GM18526 (cell line): Measurements from ENCODE around the gene MACF1.

Source experiments
- POLR2A ChIP-seq: IDR thresholded peaks from 3 replicates; pipeline ENCODE4 v1.6.1; 2011; ENCODE audit not compliant: insufficient read length; ENCODE audit errors: extremely low read depth

MACF1 gene

DNA sequence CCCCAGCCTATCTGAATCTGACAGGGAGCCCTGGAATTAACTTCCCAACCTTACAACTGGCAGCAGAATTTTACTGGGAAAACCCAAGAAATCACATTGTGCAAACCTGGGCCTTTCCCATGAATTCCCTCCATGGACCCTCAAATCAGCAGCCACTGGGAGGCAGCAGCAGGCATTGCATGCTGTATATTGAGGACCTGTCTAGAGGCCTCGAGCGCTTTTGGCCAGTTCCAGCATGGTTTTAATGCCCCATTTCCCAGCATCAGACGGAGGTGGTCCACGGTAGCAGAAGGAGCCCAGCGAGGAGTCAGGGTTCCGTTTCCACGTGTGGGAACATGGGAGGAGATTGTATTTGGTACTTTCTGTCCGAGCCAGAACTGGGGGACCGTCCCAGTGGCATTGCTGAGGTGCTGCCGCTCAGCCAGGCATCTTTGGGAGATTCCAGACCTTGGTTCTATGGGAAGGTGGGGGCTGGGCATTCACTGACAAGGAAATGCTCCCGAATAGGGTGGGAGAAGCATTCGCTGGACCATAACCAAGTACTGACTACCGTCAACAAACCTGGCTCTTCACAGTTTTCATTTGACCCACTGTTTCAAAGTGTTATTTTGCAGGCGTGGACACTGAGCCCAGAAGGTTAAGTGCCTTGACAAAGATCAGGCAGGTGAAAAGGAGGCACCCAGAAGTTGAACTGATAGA lies 302.9 kb downstream of the MACF1 start:
- no peak for TF ChIP-seq POLR2A

DNA sequence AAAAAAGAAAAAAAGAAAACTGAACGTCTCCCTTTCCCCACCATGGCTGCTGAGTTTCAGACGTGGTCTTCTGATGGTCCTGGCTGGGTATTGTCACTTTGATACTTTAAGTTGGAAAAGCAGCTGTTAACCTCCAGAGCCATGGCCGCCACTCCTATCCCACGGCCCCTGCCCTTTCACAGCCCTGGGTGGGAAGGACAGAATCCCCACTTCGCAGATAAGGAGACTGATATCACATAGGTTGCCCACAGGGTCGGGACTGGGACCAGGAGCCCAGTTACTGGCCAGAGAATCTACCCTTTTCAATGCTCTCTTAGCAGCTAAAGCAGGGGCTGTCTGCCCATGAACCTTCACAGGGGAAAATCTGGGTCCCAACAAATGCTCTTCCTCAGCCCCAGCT lies 303.8 kb downstream of the MACF1 start:
- TF ChIP-seq POLR2A = no peak

GRCh38 chr1:39508857-39509305 lies 304.4 kb downstream of the MACF1 start:
- TF ChIP-seq POLR2A = no peak

DNA sequence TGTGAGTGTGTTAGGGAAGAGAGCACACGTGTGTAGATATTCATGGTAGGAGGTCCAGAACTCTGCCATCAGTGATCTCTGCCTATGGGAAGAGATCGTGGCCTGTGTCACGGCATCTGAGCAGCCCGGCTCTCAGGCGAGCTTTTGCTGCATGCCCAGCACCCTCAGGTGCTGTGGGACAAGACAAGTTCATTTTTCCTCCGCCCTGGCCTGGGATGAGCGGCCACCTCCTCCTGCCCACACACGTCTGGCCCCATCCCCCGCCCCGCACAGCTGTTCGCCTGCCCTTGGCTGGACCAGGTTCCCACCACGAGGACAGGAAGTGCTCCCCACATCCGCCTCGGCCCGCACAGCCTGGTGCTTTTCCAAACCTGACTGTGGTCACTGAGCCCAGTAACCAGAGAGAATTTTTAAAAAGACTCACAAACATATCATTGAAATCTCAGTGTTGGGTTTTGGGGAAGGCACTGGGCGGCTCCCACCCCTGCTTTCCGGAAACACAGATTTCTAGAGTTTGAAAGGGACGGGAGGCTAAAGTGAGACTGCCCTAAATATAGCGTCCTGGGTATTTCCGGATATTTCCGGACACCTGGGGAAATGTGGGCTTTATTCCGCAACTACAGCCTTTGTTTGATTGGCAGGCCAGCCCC lies 305.0 kb downstream of the MACF1 start:
- TF ChIP-seq POLR2A = no peak

- TF ChIP-seq POLR2A = no peak
Measured at GRCh38 chr1:39522661-39523567, 318.4 kb downstream of the MACF1 start.

GRCh38 chr1:39524171-39524570 lies 319.7 kb downstream of the MACF1 start:
- TF ChIP-seq POLR2A = no peak

DNA sequence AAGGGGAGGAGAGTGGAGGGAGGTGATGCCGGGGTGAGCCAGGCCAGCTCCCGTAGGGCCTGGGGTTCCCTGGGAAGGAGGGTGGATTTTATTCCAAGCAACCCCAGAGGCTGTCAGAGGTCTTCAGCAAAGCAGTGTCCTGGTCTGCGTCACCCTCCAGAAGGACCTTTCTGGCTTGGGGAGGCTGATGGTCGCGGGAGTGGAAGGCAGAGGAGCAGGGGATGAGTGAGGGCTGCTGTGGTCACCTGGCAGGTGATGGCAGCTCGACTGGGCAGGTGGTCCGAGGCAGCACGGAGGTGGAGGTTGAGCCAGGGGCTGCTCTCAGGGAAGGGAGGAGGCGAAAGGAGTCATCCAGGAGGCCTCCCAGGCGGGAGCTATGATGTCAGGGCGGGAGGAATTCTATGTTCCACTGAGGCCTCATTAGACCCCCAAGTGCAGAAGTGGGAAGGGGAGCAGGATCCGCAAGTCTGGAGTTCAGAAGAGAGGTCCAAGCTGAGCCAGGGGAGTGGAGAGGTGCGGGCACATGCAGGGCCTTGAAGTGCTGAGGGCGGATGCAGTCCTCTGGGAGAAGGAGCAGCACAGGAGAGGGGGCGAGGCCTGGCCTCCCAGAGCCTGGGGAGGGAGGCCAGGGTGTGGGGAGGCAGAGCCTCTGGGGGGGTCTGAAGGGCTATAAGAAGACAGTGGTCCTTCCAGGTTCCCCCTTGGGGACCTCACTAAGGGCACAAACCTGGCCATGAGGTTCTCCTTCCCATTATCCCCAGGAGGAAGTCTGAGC lies 320.3 kb downstream of the MACF1 start:
- no peak for TF ChIP-seq POLR2A

DNA sequence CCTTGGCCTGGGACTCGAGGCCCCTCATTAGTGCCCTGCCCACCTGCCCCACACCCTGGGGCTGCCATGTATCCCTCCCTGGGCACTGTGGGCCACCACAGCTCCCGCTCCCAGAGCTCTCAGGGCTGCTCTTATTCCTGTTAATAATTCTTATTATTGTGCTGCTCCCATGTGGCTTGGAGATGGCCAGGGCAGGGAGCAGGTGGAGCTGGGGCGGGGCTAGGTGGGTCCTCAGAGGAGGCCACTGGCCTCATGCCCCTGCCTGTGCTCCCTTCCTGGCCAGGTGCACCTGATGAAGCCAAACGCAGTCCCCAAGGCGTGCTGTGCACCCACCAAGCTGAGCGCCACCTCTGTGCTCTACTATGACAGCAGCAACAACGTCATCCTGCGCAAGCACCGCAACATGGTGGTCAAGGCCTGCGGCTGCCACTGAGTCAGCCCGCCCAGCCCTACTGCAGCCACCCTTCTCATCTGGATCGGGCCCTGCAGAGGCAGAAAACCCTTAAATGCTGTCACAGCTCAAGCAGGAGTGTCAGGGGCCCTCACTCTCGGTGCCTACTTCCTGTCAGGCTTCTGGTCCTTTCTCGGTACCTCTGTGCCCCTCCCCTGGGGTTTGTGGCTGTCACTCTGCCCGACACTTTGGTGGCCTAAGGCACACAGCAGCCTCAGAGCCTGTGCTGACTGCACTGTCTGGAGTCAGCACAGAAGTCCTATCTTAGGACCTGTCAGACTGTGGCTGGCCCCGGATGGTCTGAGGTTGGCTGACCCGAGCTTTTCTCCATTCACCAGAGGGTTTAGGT lies 321.1 kb downstream of the MACF1 start:
- TF ChIP-seq POLR2A = no peak

GRCh38 chr1:39526466-39527189 lies 322.1 kb downstream of the MACF1 start:
- TF ChIP-seq POLR2A = no peak

GRCh38 chr1:39528082-39528481 lies 323.6 kb downstream of the MACF1 start:
- no peak for TF ChIP-seq POLR2A

DNA sequence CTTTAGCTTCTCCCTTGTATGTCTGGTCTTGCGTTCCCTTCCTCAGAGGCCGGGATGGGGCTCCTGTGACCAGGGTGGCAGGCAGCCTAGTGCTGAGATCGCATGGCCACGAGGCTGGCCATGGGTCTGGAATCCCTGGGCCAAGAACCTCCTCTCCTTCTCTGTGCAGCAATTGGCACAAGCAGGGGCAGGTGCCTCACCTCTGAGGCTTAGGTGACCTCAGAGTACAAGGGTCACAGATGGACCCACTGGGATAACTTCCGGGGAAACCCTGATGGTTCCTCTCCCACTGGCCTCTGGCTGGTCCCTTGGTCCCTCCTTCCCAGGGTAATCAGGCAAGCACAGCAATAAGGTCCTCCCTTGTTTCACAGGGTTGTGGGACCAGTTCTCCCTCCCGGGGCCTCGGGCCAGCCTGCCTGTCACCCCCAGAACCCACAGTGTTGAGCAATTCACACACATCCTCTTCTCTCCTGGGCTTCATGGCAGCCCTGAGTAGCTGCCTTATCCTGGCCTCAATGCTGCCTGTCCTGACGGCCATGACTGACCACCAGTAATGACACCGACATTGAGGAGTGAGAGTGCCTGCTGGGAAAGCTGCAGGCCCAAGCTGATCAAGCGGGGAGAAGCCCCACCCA lies 325.5 kb downstream of the MACF1 start:
- no peak for TF ChIP-seq POLR2A

DNA sequence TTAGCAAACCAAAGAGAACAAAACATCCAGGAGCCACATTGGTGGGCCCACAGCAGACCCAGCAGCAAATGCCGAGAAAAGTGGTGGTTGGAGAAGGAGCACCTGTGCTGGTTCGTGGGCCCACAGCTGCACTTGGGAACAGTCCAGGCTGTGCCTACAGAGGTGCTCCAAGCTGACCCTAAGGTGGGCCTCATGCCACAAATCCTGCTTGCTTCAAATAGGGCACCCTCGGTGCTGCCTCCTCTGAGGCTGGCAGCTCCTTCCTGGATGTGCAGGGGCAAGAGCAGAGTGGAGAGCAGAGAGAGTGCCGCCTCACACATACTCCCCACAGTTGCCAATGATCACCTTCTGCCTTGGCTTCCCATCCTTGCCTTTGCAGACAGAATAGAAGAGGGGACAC lies 327.0 kb downstream of the MACF1 start:
- no peak for TF ChIP-seq POLR2A

- TF ChIP-seq POLR2A = no peak
Measured at GRCh38 chr1:39533442-39533841, 328.9 kb downstream of the MACF1 start.
